HG03159 (cell line): ENCODE data around the gene GDAP1L1.

Experiments used
- ATAC-seq: cut with Tn5 transposase; IDR thresholded peaks from one replicate; pipeline ENCODE4 v1.9.1; 2021; ENCODE audit warnings: mild to moderate bottlenecking, moderate library complexity; ENCODE audit not compliant: unreplicated experiment

GDAP1L1 gene

GRCh38 chr20:44247131-44247571, at the start of gene GDAP1L1:
Gene GDAP1L1 (plus strand): TSS chr20:44247308. CDS start chr20:44247335, 27 bp downstream.
- no peak for ATAC-seq

GRCh38 chr20:44198872-44199271, 48.2 kb upstream of the GDAP1L1 start:
- ATAC-seq: no peak

- ATAC-seq: no peak
Observed at GRCh38 chr20:44199877-44200276, 47.2 kb upstream of the GDAP1L1 start.

GRCh38 chr20:44200371-44200770, 46.7 kb upstream of the GDAP1L1 start:
- ATAC-seq: no peak

- no peak for ATAC-seq
Observed at GRCh38 chr20:44200983-44201382, 46.1 kb upstream of the GDAP1L1 start.

- ATAC-seq: no peak
Observed at GRCh38 chr20:44203161-44203560, 43.9 kb upstream of the GDAP1L1 start.

- no peak for ATAC-seq
Observed at GRCh38 chr20:44204156-44204831, 42.8 kb upstream of the GDAP1L1 start.

GRCh38 chr20:44204832-44205215, 42.3 kb upstream of the GDAP1L1 start:
- no peak for ATAC-seq

- no peak for ATAC-seq
Observed at GRCh38 chr20:44206132-44206531, 41.0 kb upstream of the GDAP1L1 start.

GRCh38 chr20:44207126-44207723, 39.9 kb upstream of the GDAP1L1 start:
- no peak for ATAC-seq

GRCh38 chr20:44208165-44208564, 38.9 kb upstream of the GDAP1L1 start:
- ATAC-seq: no peak

GRCh38 chr20:44208770-44209169, 38.3 kb upstream of the GDAP1L1 start:
- ATAC-seq: no peak

- ATAC-seq: no peak
Observed at GRCh38 chr20:44209686-44210405, 37.3 kb upstream of the GDAP1L1 start.

GRCh38 chr20:44210406-44211176, 36.5 kb upstream of the GDAP1L1 start, which contains the start of gene OSER1:
Gene OSER1 (minus strand): TSS chr20:44210771. CDS start chr20:44206957, 3,814 bp downstream.
- ATAC-seq: peak; percentile 82

GRCh38 chr20:44211177-44212039, 35.7 kb upstream of the GDAP1L1 start:
- peak; percentile 4 for ATAC-seq

- no peak for ATAC-seq
Observed at GRCh38 chr20:44212792-44213191, 34.3 kb upstream of the GDAP1L1 start.

- no peak for ATAC-seq
Observed at GRCh38 chr20:44215125-44215524, 32.0 kb upstream of the GDAP1L1 start.

GRCh38 chr20:44217342-44218092, 29.6 kb upstream of the GDAP1L1 start:
- no peak for ATAC-seq

- ATAC-seq: no peak
Observed at GRCh38 chr20:44218446-44218845, 28.7 kb upstream of the GDAP1L1 start.
